ENCODE measurements around the gene CXCL6.

The CXCL6 gene

DNA sequence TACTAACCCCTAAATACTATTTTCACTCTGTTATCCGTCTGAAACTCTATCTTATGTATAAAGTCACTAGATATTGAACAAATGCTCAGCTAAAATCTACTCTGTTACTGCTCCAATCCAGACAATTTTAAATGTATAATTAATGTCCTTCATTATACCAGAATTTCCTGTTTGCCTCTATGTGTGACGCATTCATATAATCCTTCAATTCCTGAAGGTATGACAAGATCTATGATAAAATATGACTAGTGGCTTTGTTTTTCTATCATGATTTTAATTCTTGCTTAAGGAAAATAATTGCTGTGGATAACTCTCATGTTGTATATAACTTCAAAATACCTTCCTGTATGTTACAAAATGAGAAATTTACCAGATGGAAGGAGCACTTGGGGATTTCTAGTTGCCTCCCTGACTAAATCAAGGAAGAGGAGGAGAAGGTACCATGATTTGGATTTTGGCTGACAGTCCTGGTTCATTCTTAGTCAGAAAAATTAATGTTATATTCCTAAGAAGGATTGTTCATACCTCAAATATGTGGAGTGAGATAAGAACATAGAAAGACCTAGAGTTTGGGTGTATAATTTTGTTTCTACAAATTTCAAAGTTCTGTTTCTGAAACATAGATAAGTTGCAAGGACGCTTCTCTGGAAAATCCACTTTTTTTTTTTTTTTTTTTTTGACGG is 4.9 kb downstream of the CXCL6 start:
- DNase-seq (ENCODE audit: insufficient read length, low spot score) (no peak), FAIRE-seq (no peak)
- TF ChIP-seq, protein P1, sequence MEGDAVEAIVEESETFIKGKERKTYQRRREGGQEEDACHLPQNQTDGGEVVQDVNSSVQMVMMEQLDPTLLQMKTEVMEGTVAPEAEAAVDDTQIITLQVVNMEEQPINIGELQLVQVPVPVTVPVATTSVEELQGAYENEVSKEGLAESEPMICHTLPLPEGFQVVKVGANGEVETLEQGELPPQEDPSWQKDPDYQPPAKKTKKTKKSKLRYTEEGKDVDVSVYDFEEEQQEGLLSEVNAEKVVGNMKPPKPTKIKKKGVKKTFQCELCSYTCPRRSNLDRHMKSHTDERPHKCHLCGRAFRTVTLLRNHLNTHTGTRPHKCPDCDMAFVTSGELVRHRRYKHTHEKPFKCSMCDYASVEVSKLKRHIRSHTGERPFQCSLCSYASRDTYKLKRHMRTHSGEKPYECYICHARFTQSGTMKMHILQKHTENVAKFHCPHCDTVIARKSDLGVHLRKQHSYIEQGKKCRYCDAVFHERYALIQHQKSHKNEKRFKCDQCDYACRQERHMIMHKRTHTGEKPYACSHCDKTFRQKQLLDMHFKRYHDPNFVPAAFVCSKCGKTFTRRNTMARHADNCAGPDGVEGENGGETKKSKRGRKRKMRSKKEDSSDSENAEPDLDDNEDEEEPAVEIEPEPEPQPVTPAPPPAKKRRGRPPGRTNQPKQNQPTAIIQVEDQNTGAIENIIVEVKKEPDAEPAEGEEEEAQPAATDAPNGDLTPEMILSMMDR (IDR thresholded peaks at IDR 0.05; ENCODE audit: insufficient read depth, missing control alignments): no peak

GRCh38 chr4:73842696-73843095 is 6.2 kb downstream of the CXCL6 start:
- no peak for DNase-seq (ENCODE audit: insufficient read length, low spot score)
- FAIRE-seq: no peak
- TF ChIP-seq, protein P1 (IDR thresholded peaks at IDR 0.05; ENCODE audit: insufficient read depth, missing control alignments): no peak

DNA sequence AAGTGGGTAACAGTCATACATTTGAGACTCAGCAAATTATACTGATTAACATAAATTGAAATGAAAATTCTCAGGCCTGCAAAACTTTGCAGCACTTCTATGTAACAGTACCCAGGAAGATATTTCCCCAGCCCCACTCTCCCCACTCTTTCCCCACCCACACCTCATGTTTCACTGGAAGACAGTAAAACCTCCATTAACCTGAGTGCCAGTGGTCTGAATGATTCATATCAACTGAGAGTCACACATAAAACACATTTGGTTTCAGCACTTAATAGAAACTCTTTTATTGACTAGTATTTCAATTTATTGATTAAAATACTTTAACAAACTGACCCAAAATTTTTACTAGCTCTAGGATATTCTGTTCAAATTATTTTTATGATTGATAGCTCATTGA is 6.9 kb downstream of the CXCL6 start:
- TF ChIP-seq, protein P1 (IDR thresholded peaks at IDR 0.05; ENCODE audit: insufficient read depth, missing control alignments): no peak
- DNase-seq (ENCODE audit: insufficient read length, low spot score) (no peak), FAIRE-seq (no peak)

- no peak for DNase-seq (ENCODE audit: insufficient read length, low spot score)
- no peak for FAIRE-seq
- TF ChIP-seq, protein P1 (IDR thresholded peaks at IDR 0.05; ENCODE audit: insufficient read depth, missing control alignments): no peak
These were observed 7.9 kb downstream of the CXCL6 start for GRCh38 chr4:73844345-73844744.

DNA sequence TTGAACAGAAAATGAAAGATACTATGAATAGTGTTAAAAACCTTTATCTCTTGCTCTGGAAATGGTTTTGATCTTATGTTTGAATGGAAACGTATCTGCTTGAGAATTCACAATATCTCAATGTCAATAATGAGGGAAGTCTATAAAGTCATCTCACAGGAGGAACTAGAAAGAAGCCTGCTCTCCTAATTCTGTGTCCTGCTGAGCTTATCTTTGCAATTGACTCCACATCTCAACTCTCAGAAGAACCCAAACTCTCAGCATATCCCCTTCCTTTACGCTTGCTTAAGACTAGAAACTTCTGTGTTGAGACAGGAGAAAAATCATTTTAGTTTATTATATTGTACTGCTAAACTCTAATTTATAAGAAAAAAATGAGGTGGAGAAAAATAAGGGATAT is 8.3 kb downstream of the CXCL6 start:
- no peak for FAIRE-seq
- TF ChIP-seq, protein P1 (IDR thresholded peaks at IDR 0.05; ENCODE audit: insufficient read depth, missing control alignments): no peak
- no peak for DNase-seq (ENCODE audit: insufficient read length, low spot score)

GRCh38 chr4:73847526-73848182 is 11.2 kb downstream of the CXCL6 start:
- FAIRE-seq (no peak), DNase-seq (ENCODE audit: insufficient read length, low spot score) (no peak)
- TF ChIP-seq, protein P1 (IDR thresholded peaks at IDR 0.05; ENCODE audit: insufficient read depth, missing control alignments): no peak

DNA sequence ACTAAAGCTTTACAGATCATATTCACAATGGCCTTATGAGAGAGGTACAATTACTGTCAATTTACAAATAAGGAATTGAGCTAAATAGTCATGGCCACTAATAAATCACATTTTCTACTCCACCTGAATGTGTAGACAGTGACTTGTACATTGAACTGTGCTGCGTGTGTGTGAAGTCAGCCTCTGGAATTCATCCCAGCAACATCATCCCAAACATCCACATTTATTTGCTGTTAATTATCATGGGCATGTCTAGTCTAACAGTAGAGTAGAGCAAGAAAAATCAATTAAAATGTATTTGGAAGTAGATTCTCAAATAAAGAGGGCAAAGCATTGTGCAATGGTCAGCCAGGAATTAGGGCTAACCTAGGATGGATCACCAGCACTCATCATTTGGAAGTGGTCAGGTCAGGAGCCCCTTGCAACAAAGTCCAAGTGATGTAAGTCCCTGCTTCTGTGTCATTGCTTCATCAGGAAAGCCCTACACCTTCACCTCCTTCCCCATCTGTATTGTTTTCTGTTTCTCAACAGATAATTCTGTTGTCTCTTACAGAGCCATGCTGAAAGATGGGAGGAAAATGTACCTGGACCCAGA is 11.8 kb downstream of the CXCL6 start:
- no peak for FAIRE-seq

More for the DNA sequence above, 11.8 kb downstream of the CXCL6 start:
- DNase-seq (ENCODE audit: insufficient read length, low spot score): no peak
- TF ChIP-seq, protein P1 (IDR thresholded peaks at IDR 0.05; ENCODE audit: insufficient read depth, missing control alignments): no peak

Measured in D721Med (cell line).